ENCODE results near the gene TRIM46. TPM values are rescaled to one million over a fixed set of nuclear protein-coding genes. Genes with fewer than 3 reads are reported as not detected.

The TRIM46 gene
- total RNA-seq, 1 experiment from 2014 or later: 18.4 TPM

DNA sequence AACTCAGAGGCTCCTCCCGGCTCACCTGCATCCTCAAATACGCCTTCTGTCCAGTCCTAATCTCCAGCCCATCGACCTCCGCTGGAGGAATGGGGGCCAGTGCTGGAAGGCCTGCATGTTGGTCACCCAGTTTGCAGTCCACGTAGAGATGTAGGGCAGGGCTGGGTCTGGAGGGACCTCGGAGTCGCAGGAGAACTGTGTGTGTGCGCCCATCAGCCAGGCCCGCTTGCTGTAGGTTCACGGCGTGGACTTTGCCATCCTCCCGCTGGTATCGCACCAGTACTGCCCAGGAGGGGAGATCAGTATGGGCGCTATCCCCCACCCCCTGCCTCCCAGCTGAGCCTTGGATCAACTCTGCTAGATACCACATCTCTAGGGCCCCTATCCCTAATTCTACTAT, 31.4 kb downstream of the TRIM46 start:
- Histone ChIP-seq H3K23me2 (ENCODE audit: insufficient read length, low read depth, low read length, poor library complexity, severe bottlenecking) (peaks cover 6% of the 10 kb centered on the region), H4K20me1 (ENCODE audit: control insufficient read depth, insufficient read depth, insufficient read length) (peaks cover 2% of the 10 kb centered on the region), H3K9me3 (ENCODE audit: control insufficient read depth, low read depth, low read length) (no peaks in the 10 kb centered on the region), H2AFZ (ENCODE audit: low read length) (no peak overlapping the region), H2BK12ac (ENCODE audit: insufficient read length, low read depth, low read length) (no peak overlapping the region), H2BK120ac (ENCODE audit: low read depth, low read length, poor library complexity, severe bottlenecking) (no peak overlapping the region), H4K91ac (ENCODE audit: insufficient read length, low read depth, low read length) (no peak overlapping the region), H3K23ac (ENCODE audit: insufficient read length, low read depth, low read length) (no peak overlapping the region), H3T11ph (ENCODE audit: low read length) (no peak overlapping the region), H3K9ac (ENCODE audit: extremely low read depth, insufficient read length, low read length) (no peak overlapping the region), H3K27ac (ENCODE audit: insufficient read length, low read depth, low read length) (no peak overlapping the region), H3K4ac (ENCODE audit: low read depth, low read length) (no peak overlapping the region), H2BK20ac (ENCODE audit: low read depth, low read length, poor library complexity, severe bottlenecking) (no peak overlapping the region), H3K79me2 (ENCODE audit: insufficient read depth, low read length) (no peaks in the 10 kb centered on the region), H3K4me2 (ENCODE audit: insufficient read depth, insufficient read length, low read length) (no peak overlapping the region), H3K4me1 (ENCODE audit: insufficient read depth, low read length) (peaks cover 2% of the 10 kb centered on the region; the same call in 1 of the 2 replicates), H3K18ac (ENCODE audit: insufficient read length, low read depth, low read length) (no peak overlapping the region), H3K56ac (ENCODE audit: insufficient read length, low read depth, low read length) (no peak overlapping the region), H2BK15ac (ENCODE audit: low read depth, low read length) (no peak overlapping the region), H2BK5ac (ENCODE audit: insufficient read length, low read length) (no peak overlapping the region), H3K14ac (ENCODE audit: insufficient read depth, low read length) (no peak overlapping the region), H3K27me3 (ENCODE audit: insufficient read depth, low read length) (no peaks in the 10 kb centered on the region), H3K79me1 (ENCODE audit: insufficient read depth, low read depth, low read length, poor library complexity, severe bottlenecking) (no peaks in the 10 kb centered on the region), H2AK5ac (ENCODE audit: insufficient read length, low read length) (no peak overlapping the region), H4K8ac (replicated peaks; ENCODE audit: insufficient read length, low read depth, low read length) (no peak overlapping the region), H4K5ac (ENCODE audit: insufficient read length, low read depth, low read length) (no peak overlapping the region)
- Mint-ChIP-seq H3K9me3 (no peaks in the 10 kb centered on the region), H3K27me3 (ENCODE audit: low read depth) (peaks cover 14% of the 10 kb centered on the region), H3K4me1 (peaks cover 29 to 33% of the 10 kb centered on the region in 2 experiments), H3K36me3 (ENCODE audit: insufficient read depth in 1 of 3, low read depth in 3 of 3) (peaks cover 24 to 51% (median 45%) of the 10 kb centered on the region in 3 experiments; a peak in 6 of 7 replicates), H3K27ac (no peak overlapping the region), H3K4me3 (no peak overlapping the region)
- TF ChIP-seq, protein P1, sequence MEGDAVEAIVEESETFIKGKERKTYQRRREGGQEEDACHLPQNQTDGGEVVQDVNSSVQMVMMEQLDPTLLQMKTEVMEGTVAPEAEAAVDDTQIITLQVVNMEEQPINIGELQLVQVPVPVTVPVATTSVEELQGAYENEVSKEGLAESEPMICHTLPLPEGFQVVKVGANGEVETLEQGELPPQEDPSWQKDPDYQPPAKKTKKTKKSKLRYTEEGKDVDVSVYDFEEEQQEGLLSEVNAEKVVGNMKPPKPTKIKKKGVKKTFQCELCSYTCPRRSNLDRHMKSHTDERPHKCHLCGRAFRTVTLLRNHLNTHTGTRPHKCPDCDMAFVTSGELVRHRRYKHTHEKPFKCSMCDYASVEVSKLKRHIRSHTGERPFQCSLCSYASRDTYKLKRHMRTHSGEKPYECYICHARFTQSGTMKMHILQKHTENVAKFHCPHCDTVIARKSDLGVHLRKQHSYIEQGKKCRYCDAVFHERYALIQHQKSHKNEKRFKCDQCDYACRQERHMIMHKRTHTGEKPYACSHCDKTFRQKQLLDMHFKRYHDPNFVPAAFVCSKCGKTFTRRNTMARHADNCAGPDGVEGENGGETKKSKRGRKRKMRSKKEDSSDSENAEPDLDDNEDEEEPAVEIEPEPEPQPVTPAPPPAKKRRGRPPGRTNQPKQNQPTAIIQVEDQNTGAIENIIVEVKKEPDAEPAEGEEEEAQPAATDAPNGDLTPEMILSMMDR (conservative IDR thresholded peaks at IDR 0.05): no peak
- no CpG with 5 or more reads among the region's 14 CpGs for WGBS (ENCODE audit: extremely low coverage, insufficient read length, low lambda C conversion rate)
- DNase-seq: no peak

All from H9 (cell line).